Suprapubic skin (tissue), 4 donors: ENCODE results near the gene PCSK5.

ENCODE experiments used
- POLR2A ChIP-seq, 2 donors: fragments of 450-650 bp; IDR thresholded peaks; one replicate each; pipeline ENCODE4 v1.6.1; 2017; ENCODE audit warnings: antibody characterized with exemption in 2 of 2, mild to moderate bottlenecking in 2 of 2, moderate library complexity in 2 of 2
- POLR2AphosphoS5 ChIP-seq, 3 donors: sonication (generic); formaldehyde crosslinking; IDR thresholded peaks; one replicate each; pipeline ENCODE4 v1.6.1; 2017; ENCODE audit warnings: antibody characterized with exemption in 3 of 3
- TF ChIP-seq, protein P1 (sequence below), 2 donors: fragments of 200-600 bp in 1 of 2; fragments of 450-650 bp in 1 of 2; sonication (generic) in 1 of 2; IDR thresholded peaks; one replicate each; pipeline ENCODE4 v1.5.1; 2016 to 2019; ENCODE audit warnings: antibody characterized with exemption in 2 of 2, mild to moderate bottlenecking in 1 of 2, moderate library complexity in 1 of 2

DNA sequence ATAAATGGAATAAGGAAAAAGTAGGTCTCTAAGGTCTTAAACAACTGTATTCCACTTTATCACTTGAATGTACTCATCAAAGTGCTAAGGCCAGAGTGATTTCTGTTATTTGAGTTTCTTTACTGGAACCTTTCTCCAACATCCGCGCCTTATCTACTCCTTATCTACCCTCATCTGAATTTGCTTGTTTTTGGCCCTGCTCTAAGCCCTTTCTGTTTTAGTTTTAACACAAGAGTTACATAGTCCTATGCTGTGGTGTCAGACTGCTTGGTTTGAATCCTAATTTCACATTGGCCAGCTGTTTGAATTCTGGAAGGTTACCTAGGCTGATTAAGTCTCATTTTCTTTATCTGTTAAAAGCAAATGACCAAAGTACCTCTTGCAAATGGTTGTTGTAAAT lies 128.3 kb downstream of the PCSK5 start:
- TF ChIP-seq, protein P1, sequence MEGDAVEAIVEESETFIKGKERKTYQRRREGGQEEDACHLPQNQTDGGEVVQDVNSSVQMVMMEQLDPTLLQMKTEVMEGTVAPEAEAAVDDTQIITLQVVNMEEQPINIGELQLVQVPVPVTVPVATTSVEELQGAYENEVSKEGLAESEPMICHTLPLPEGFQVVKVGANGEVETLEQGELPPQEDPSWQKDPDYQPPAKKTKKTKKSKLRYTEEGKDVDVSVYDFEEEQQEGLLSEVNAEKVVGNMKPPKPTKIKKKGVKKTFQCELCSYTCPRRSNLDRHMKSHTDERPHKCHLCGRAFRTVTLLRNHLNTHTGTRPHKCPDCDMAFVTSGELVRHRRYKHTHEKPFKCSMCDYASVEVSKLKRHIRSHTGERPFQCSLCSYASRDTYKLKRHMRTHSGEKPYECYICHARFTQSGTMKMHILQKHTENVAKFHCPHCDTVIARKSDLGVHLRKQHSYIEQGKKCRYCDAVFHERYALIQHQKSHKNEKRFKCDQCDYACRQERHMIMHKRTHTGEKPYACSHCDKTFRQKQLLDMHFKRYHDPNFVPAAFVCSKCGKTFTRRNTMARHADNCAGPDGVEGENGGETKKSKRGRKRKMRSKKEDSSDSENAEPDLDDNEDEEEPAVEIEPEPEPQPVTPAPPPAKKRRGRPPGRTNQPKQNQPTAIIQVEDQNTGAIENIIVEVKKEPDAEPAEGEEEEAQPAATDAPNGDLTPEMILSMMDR (IDR thresholded peaks at IDR 0.05), result no peak
- TF ChIP-seq POLR2A (IDR thresholded peaks at IDR 0.05) (no peak), POLR2AphosphoS5 (IDR thresholded peaks at IDR 0.05) (no peak)
